ENCODE data around the gene GMPR2. TPM values are rescaled to one million over a fixed set of nuclear protein-coding genes. Genes with fewer than 3 reads are reported as not detected.
A peak's percentile ranks its signal among the peaks of the same experiment; 100 is the strongest.

Gene GMPR2
- total RNA-seq, 2 experiments from 2014 or later = 45.6 to 49.3 TPM

- H3K27ac Mint-ChIP-seq = no peak overlapping the region
- no peaks in the 10 kb centered on the region for H3K4me1 Mint-ChIP-seq (ENCODE audit: low read depth)
- POLR2A ChIA-PET = interaction anchor here (0.8 to 2.0 kb wide), 2 partner anchors 10 to 29 kb away, joined by 3 to 10 read pairs; partner anchors contain the start of gene RABGGTA
- CTCF ChIA-PET = interaction anchor here (0.9 to 2.1 kb wide), 5 partner anchors 10 to 76 kb away, joined by 3 to 9 read pairs (median 4); partner anchors contain the start of genes RABGGTA and TINF2
- H3K9me3 Mint-ChIP-seq = no peaks in the 10 kb centered on the region
- TF ChIP-seq CTCF (IDR thresholded peaks at IDR 0.05) = no peak
- H3K4me3 Mint-ChIP-seq = no peak overlapping the region
- ATAC-seq (no peak), DNase-seq (no peak)
- intact Hi-C loops (cut with micrococcal nuclease) = no loop called here
- no peaks in the 10 kb centered on the region for H3K36me3 Mint-ChIP-seq (ENCODE audit: low read depth)
- H3K27me3 Mint-ChIP-seq = no peaks in the 10 kb centered on the region
Measured at GRCh38 chr14:24261256-24261968, 28.7 kb downstream of the GMPR2 start.

- TF ChIP-seq CTCF (IDR thresholded peaks at IDR 0.05) = no peak
- peaks cover 4% of the 10 kb centered on the region for H3K36me3 Mint-ChIP-seq (ENCODE audit: low read depth)
- no peaks in the 10 kb centered on the region for H3K4me1 Mint-ChIP-seq (ENCODE audit: low read depth)
- H3K27me3 Mint-ChIP-seq = no peaks in the 10 kb centered on the region
- DNase-seq (no peak), ATAC-seq (no peak)
- no peak overlapping the region for H3K27ac Mint-ChIP-seq
- H3K4me3 Mint-ChIP-seq = no peak overlapping the region
- intact Hi-C loops (cut with micrococcal nuclease) = no loop called here
- ChIA-PET CTCF (interaction anchor here (0.9 to 2.1 kb wide), 4 partner anchors 9 to 76 kb away, joined by 3 to 9 read pairs (median 6); partner anchors contain the start of genes RABGGTA and TINF2), POLR2A (interaction anchor here (0.8 to 2.0 kb wide), 2 partner anchors 9 to 28 kb away, joined by 3 to 10 read pairs; partner anchors contain the start of gene RABGGTA)
- H3K9me3 Mint-ChIP-seq = no peaks in the 10 kb centered on the region
Measured at GRCh38 chr14:24261969-24262327, 29.2 kb downstream of the GMPR2 start.

GRCh38 chr14:24262821-24263733, 30.3 kb downstream of the GMPR2 start, which contains the start of gene TGM1:
TGM1 (minus strand) TSS chr14:24263177; CDS start chr14:24262352, 825 bp downstream.
- ChIA-PET POLR2A (interaction anchor here (0.9 to 2.0 kb wide), 4 partner anchors 8 to 168 kb away, joined by 3 to 10 read pairs (median 4); partner anchors contain the start of gene RABGGTA), CTCF (interaction anchor here (1.1 to 2.1 kb wide), 5 partner anchors 8 to 47 kb away, joined by 3 to 9 read pairs (median 4); partner anchors contain the start of genes LTB4R2, RABGGTA and TINF2)
- Mint-ChIP-seq H3K9me3 (no peaks in the 10 kb centered on the region), H3K4me3 (no peak within 1 kb of the TSS), H3K4me1 (ENCODE audit: low read depth) (no peaks in the 10 kb centered on the region), H3K36me3 (ENCODE audit: low read depth) (peaks cover 8% of the 10 kb centered on the region), H3K27ac (no peak within 1 kb of the TSS), H3K27me3 (no peaks in the 10 kb centered on the region)
- DNase-seq (no peak), ATAC-seq (peak; percentile 34)
- TF ChIP-seq CTCF (IDR thresholded peaks at IDR 0.05) = no peak
- intact Hi-C loops (cut with micrococcal nuclease) = no loop called here

- ATAC-seq = no peak
- no peak overlapping the region for H3K27ac Mint-ChIP-seq
- TF ChIP-seq CTCF (IDR thresholded peaks at IDR 0.05) = no peak
- no peaks in the 10 kb centered on the region for H3K27me3 Mint-ChIP-seq
- intact Hi-C loops (cut with micrococcal nuclease) = no loop called here
- POLR2A ChIA-PET = interaction anchor here (1.2 to 1.4 kb wide), 2 partner anchors 27 to 168 kb away, joined by 3 to 5 read pairs; no protein-coding TSS in a partner anchor
- peaks cover 11% of the 10 kb centered on the region for H3K36me3 Mint-ChIP-seq (ENCODE audit: low read depth)
- H3K4me3 Mint-ChIP-seq = no peak overlapping the region
- no peaks in the 10 kb centered on the region for H3K9me3 Mint-ChIP-seq
- no peaks in the 10 kb centered on the region for H3K4me1 Mint-ChIP-seq (ENCODE audit: low read depth)
- no peak for DNase-seq
- CTCF ChIA-PET = interaction anchor here (1.1 to 1.4 kb wide), 3 partner anchors 16 to 33 kb away, joined by 3 to 5 read pairs (median 3); no protein-coding TSS in a partner anchor
Measured at GRCh38 chr14:24263848-24264247, 31.1 kb downstream of the GMPR2 start.
